Liver (tissue), 9 donors: ENCODE measurements around the gene TM9SF3. TPM values are rescaled to one million over a fixed set of nuclear protein-coding genes. Genes with fewer than 3 reads are reported as not detected.

Source experiments
- DNase-seq: peaks from one replicate; pipeline ENCODE4 v3.0.0-alpha.2; 2017; ENCODE audit warnings: low spot score
- H3K27ac ChIP-seq, 2 donors: one replicate each; pipeline ENCODE4 v1.7.0; 2013; ENCODE audit warnings: inconsistent platforms in 2 of 2, low read length in 2 of 2, control low read depth in 1 of 2, low read depth in 1 of 2, mild to moderate bottlenecking in 1 of 2
- H3K27me3 ChIP-seq, 4 donors: one replicate each; pipeline versions ENCODE4 v1.6.1 to v1.7.0; 2013; ENCODE audit warnings: low read length in 3 of 4, inconsistent platforms in 1 of 4, mild to moderate bottlenecking in 1 of 4, moderate library complexity in 1 of 4; ENCODE audit not compliant: control insufficient read depth in 4 of 4, insufficient read depth in 4 of 4
- H3K36me3 ChIP-seq, 4 donors: one replicate each; pipeline versions ENCODE4 v1.6.1 to v1.7.0; 2013; ENCODE audit warnings: low read length in 3 of 4, mild to moderate bottlenecking in 3 of 4, low read depth in 1 of 4, moderate library complexity in 1 of 4; ENCODE audit not compliant: control insufficient read depth in 4 of 4, insufficient read depth in 3 of 4
- H3K4me1 ChIP-seq, 4 donors: one replicate each; pipeline versions ENCODE4 v1.6.1 to v1.7.0; 2013; ENCODE audit warnings: low read length in 3 of 4, mild to moderate bottlenecking in 3 of 4, moderate library complexity in 1 of 4; ENCODE audit not compliant: control insufficient read depth in 4 of 4, insufficient read depth in 4 of 4
- H3K4me3 ChIP-seq, 3 donors: one replicate each; pipeline versions ENCODE4 v1.6.1 to v1.7.0; 2013; ENCODE audit warnings: low read length in 3 of 3, control low read depth in 1 of 3, low read depth in 1 of 3, mild to moderate bottlenecking in 1 of 3
- H3K9ac ChIP-seq, 2 donors: one replicate each; pipeline ENCODE4 v1.7.0; 2013; ENCODE audit warnings: low read length in 2 of 2, mild to moderate bottlenecking in 2 of 2, moderate library complexity in 2 of 2, control low read depth in 1 of 2, low read depth in 1 of 2
- H3K9me3 ChIP-seq, 4 donors: one replicate each; pipeline versions ENCODE4 v1.6.1 to v1.7.0; 2013; ENCODE audit warnings: low read length in 3 of 4; ENCODE audit not compliant: control insufficient read depth in 4 of 4
- CTCF ChIP-seq: fragments of 150-350 bp; IDR thresholded peaks from 2 replicates; pipeline ENCODE4 v1.5.1; 2017; ENCODE audit warnings: improper control_type of control experiment, low read depth, low read length; ENCODE audit not compliant: missing input control
- EGR1 ChIP-seq, 2 donors: IDR thresholded peaks; 2 replicates each; pipeline ENCODE4 v1.6.1; 2016 to 2018; ENCODE audit warnings: antibody characterized with exemption in 2 of 2, low read depth in 2 of 2
- FOXA1 ChIP-seq: IDR thresholded peaks from 2 replicates; pipeline ENCODE4 v1.6.1; 2016; ENCODE audit warnings: antibody characterized with exemption
- FOXA2 ChIP-seq: IDR thresholded peaks from 2 replicates; pipeline ENCODE4 v1.6.1; 2016; ENCODE audit warnings: antibody characterized with exemption
- GABPA ChIP-seq, 2 donors: IDR thresholded peaks in 1 of 2; conservative IDR thresholded peaks in 1 of 2; 2 replicates each; pipeline ENCODE4 v1.6.1; 2016; ENCODE audit warnings: antibody characterized with exemption in 2 of 2, mild to moderate bottlenecking in 1 of 2, moderate library complexity in 1 of 2
- HNF4A ChIP-seq, 2 donors: conservative IDR thresholded peaks; 2 replicates each; pipeline ENCODE4 v1.6.1; 2016; ENCODE audit warnings: antibody characterized with exemption in 2 of 2, mild to moderate bottlenecking in 2 of 2
- HNF4G ChIP-seq: IDR thresholded peaks from 2 replicates; pipeline ENCODE4 v1.6.1; 2016; ENCODE audit warnings: antibody characterized with exemption
- JUND ChIP-seq, 2 donors: IDR thresholded peaks; 2 replicates each; pipeline ENCODE4 v1.6.1; 2016; ENCODE audit warnings: antibody characterized with exemption in 2 of 2
- NR2F2 ChIP-seq: IDR thresholded peaks from 2 replicates; pipeline ENCODE4 v1.6.1; 2016; ENCODE audit warnings: antibody characterized with exemption
- RAD21 ChIP-seq, 2 donors: IDR thresholded peaks; 2 replicates each; pipeline ENCODE4 v1.6.1; 2016; ENCODE audit warnings: antibody characterized with exemption in 2 of 2, mild to moderate bottlenecking in 2 of 2
- REST ChIP-seq: IDR thresholded peaks from 2 replicates; pipeline ENCODE4 v1.6.1; 2016; ENCODE audit warnings: antibody characterized with exemption, mild to moderate bottlenecking
- RXRA ChIP-seq, 2 donors: IDR thresholded peaks; 2 replicates each; pipeline ENCODE4 v1.6.1; 2017 to 2018; ENCODE audit warnings: antibody characterized with exemption in 2 of 2, mild to moderate bottlenecking in 1 of 2
- SP1 ChIP-seq: IDR thresholded peaks from 2 replicates; pipeline ENCODE4 v1.6.1; 2018; ENCODE audit warnings: antibody characterized with exemption, mild to moderate bottlenecking
- TAF1 ChIP-seq: conservative IDR thresholded peaks from 2 replicates; pipeline ENCODE4 v1.6.1; 2016; ENCODE audit warnings: antibody characterized with exemption, mild to moderate bottlenecking
- YY1 ChIP-seq: IDR thresholded peaks from 2 replicates; pipeline ENCODE4 v1.6.1; 2016; ENCODE audit warnings: antibody characterized with exemption, mild to moderate bottlenecking
- ZBTB33 ChIP-seq: IDR thresholded peaks from 2 replicates; pipeline ENCODE4 v1.6.1; 2016; ENCODE audit warnings: antibody characterized with exemption
- WGBS: extraction: QIAGEN DNeasy Blood & Tissue Kit; methylation state at CpG from one replicate; pipeline ENCODE4 v1.1.7; 2013; 5-methylcytosine and 5-hydroxymethylcytosine counted together
- polyA plus RNA-seq, 2 donors: library from polyadenylated mRNA; stranded (reverse) in 1 of 2; unstranded in 1 of 2; fragments of 200-250 nt in 1 of 2; fragments of >200 nt in 1 of 2; fragmentation: Nextera tagmentation in 1 of 2; extraction: Ambion mirVana in 1 of 2; gene quantifications; one replicate each; pipeline versions ENCODE4 v1.2.1 to v1.2.3, GENCODE V29; 2013 to 2015
- total RNA-seq, 2 donors: library from RNA; depleted of rRNA; stranded (reverse); fragments of >200 nt; gene quantifications; one replicate each; pipeline ENCODE4 v1.2.3, GENCODE V29; 2014
- TF ChIP-seq, protein P1 (sequence below): IDR thresholded peaks from 2 replicates; pipeline ENCODE4 v1.6.1; 2016; ENCODE audit warnings: antibody characterized with exemption
- TF ChIP-seq, protein P2 (sequence below): IDR thresholded peaks from 2 replicates; pipeline ENCODE4 v1.6.1; 2016; ENCODE audit warnings: antibody characterized with exemption
- donor health status: healthy.
- donor health status: healthy.
- donor health status: healthy.
- donor health status: healthy.
- donor health status: healthy.

Gene TM9SF3
- total and polyA plus RNA-seq, 4 donors, result 20.5 to 115 (median 55.4) TPM

DNA sequence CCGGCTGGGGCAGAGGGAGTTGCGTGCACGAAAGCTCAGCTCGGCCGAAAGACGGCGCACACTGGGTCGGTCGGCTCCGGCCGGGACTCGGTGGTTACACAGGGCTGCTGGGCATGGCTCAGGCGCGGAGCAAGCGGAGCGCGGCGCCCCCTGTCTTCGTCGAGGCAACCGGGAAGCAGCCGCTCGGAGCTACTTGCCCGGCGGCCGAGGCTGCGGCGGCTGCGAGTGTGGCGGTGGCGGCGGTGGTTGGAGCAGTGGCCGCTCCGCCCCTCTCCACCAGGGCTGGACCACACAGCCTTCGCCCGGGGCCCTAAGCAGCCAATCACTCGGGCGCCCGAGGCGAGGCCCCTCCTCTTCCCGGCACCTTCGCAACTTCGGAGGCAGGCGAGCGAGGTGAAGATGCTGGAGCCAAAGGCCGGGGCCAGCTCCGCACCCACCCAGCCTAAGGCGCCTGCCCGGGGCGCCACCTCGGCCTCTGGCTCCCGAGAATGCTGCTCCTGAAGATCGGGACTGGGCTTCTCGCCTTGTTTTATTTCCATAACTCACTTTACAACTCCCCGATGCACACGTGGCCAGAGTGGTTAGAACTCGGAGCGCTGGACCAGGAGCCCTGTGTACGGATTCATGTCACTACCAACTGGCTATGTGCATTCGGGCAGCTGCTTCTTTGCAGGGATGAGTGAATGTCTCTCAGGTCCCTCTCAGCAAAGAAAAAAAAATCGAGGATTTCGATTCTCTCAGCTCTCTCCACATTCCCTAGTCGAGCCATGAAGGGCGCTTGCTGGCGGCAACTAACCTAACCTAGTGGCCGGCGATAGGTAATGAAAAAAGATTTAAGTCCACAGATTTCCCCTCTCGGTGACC lies 72.9 kb downstream of the TM9SF3 start, which contains the start of gene TLL2:
Gene TLL2, minus strand, starts transcription at position 229 of the 864 bp plus-strand sequence. CDS start 241 bp downstream, outside the sequence.
- no peak within 1 kb of the TSS for H3K9ac ChIP-seq

More for the DNA sequence above, 72.9 kb downstream of the TM9SF3 start, which contains the start of gene TLL2:
- 4% methylated on average over 68 of the region's 68 CpGs for WGBS
- Histone ChIP-seq H3K4me3 (peak within 1 kb of the TSS in 2 of 3 donors; percentile 3 to 50), H3K27me3 (no peaks in the 10 kb centered on the region), H3K4me1 (peaks cover 17 to 24% (median 19%) of the 10 kb centered on the region in 4 donors), H3K36me3 (no peaks in the 10 kb centered on the region), H3K27ac (no peak within 1 kb of the TSS), H3K9me3 (no peaks in the 10 kb centered on the region)
- DNase-seq, result peak; percentile 77
- TF ChIP-seq NR2F2 (no peak), ZBTB33 (no peak), FOXA1 (no peak), FOXA2 (no peak), REST (no peak), SP1 (no peak), RXRA (IDR thresholded peaks at IDR 0.05) (no peak), RAD21 (IDR thresholded peaks at IDR 0.05) (peak; percentile 55 to 66), YY1 (peak; percentile 21), EGR1 (IDR thresholded peaks at IDR 0.05; ENCODE audit: low read depth in 2 of 2) (no peak), JUND (IDR thresholded peaks at IDR 0.05) (no peak), HNF4G (no peak), CTCF (peak; percentile 50), TAF1 (no peak), HNF4A (conservative IDR thresholded peaks at IDR 0.05) (no peak), GABPA (IDR thresholded peaks at IDR 0.05 in 1 of 2, conservative IDR thresholded peaks at IDR 0.05 in 1 of 2) (no peak)
- TF ChIP-seq, protein P1, sequence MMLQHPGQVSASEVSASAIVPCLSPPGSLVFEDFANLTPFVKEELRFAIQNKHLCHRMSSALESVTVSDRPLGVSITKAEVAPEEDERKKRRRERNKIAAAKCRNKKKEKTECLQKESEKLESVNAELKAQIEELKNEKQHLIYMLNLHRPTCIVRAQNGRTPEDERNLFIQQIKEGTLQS, result no peak
- TF ChIP-seq, protein P2, sequence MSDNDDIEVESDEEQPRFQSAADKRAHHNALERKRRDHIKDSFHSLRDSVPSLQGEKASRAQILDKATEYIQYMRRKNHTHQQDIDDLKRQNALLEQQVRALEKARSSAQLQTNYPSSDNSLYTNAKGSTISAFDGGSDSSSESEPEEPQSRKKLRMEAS, result no peak
